ENCODE results near the gene RAB24.

- TF ChIP-seq, protein P1, sequence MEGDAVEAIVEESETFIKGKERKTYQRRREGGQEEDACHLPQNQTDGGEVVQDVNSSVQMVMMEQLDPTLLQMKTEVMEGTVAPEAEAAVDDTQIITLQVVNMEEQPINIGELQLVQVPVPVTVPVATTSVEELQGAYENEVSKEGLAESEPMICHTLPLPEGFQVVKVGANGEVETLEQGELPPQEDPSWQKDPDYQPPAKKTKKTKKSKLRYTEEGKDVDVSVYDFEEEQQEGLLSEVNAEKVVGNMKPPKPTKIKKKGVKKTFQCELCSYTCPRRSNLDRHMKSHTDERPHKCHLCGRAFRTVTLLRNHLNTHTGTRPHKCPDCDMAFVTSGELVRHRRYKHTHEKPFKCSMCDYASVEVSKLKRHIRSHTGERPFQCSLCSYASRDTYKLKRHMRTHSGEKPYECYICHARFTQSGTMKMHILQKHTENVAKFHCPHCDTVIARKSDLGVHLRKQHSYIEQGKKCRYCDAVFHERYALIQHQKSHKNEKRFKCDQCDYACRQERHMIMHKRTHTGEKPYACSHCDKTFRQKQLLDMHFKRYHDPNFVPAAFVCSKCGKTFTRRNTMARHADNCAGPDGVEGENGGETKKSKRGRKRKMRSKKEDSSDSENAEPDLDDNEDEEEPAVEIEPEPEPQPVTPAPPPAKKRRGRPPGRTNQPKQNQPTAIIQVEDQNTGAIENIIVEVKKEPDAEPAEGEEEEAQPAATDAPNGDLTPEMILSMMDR (IDR thresholded peaks at IDR 0.05), result no peak
- TF ChIP-seq POLR2A (IDR thresholded peaks at IDR 0.05; ENCODE audit: low read length), result no peak
- TF ChIP-seq RFX5 (IDR thresholded peaks at IDR 0.05), result no peak
- TF ChIP-seq ZFP36 (IDR thresholded peaks at IDR 0.05; ENCODE audit: borderline replicate concordance, partially characterized antibody), result no peak
- no peak for TF ChIP-seq HDAC2 (IDR thresholded peaks at IDR 0.05)
- TF ChIP-seq HOXA7 (CRISPR knock-in tag; IDR thresholded peaks at IDR 0.05), result no peak
- TF ChIP-seq MAZ (IDR thresholded peaks at IDR 0.05; ENCODE audit: borderline replicate concordance, low read depth, low read length), result no peak
- TF ChIP-seq ELK1 (IDR thresholded peaks at IDR 0.05; ENCODE audit: low read depth, low read length), result no peak
- no peak for TF ChIP-seq BHLHE40 (IDR thresholded peaks at IDR 0.05; ENCODE audit: low read depth, low read length)
- no peak for TF ChIP-seq SREBF2 (IDR thresholded peaks at IDR 0.05)
- TF ChIP-seq RAD21 (conservative IDR thresholded peaks at IDR 0.05 in 1 of 2, IDR thresholded peaks at IDR 0.05 in 1 of 2), result no peak
Measured at GRCh38 chr5:177311392-177311722, 7.8 kb upstream of the RAB24 start.
